ENCODE measurements around the gene FUNDC2.

The FUNDC2 gene

GRCh38 chrX:155086202-155086840 is 59.7 kb downstream of the FUNDC2 start:
- CTCF ChIA-PET, result interaction anchor here (0.6 to 2.5 kb wide), 17 partner anchors 8 to 302 kb away, joined by 3 to 16 read pairs (median 5); no protein-coding TSS in a partner anchor

GRCh38 chrX:155086961-155087735 is 60.5 kb downstream of the FUNDC2 start:
- CTCF ChIA-PET, result interaction anchor here (0.6 to 2.5 kb wide), 15 partner anchors 9 to 301 kb away, joined by 3 to 16 read pairs (median 5); no protein-coding TSS in a partner anchor
- no peak overlapping the region for H3K4me3 ChIP-seq (ENCODE audit: low read depth, low read length)
- H3K9me3 ChIP-seq (ENCODE audit: control insufficient read depth, insufficient read depth, low read depth, low read length), result no peaks in the 10 kb centered on the region
- POLR2A ChIA-PET, result no interaction called here
- H3K4me1 ChIP-seq (ENCODE audit: control insufficient read depth, insufficient read depth, low read length), result no peaks in the 10 kb centered on the region
- peaks cover 18 to 38% of the 10 kb centered on the region in 2 experiments for H3K36me3 ChIP-seq (ENCODE audit: control insufficient read depth in 2 of 2, insufficient read depth in 1 of 2, low read length in 2 of 2)
- no peak overlapping the region for H3K27ac ChIP-seq (ENCODE audit: extremely low read depth, low read depth, low read length)
- TF ChIP-seq ZNF776 (tag by site-specific recombination; IDR thresholded peaks at IDR 0.05; ENCODE audit: borderline replicate concordance), result no peak
- no peak for TF ChIP-seq TSHZ1 (tag by site-specific recombination; IDR thresholded peaks at IDR 0.05; ENCODE audit: borderline replicate concordance)
- no peak for TF ChIP-seq ZNF76 (tag by site-specific recombination; IDR thresholded peaks at IDR 0.05; ENCODE audit: borderline replicate concordance, low read depth)
- TF ChIP-seq ZNF169 (tag by site-specific recombination; IDR thresholded peaks at IDR 0.05), result no peak

More at GRCh38 chrX:155086202-155086840, 59.7 kb downstream of the FUNDC2 start:
- POLR2A ChIA-PET, result no interaction called here
- Histone ChIP-seq H3K9me3 (ENCODE audit: control insufficient read depth, insufficient read depth, low read depth, low read length) (no peaks in the 10 kb centered on the region), H3K36me3 (ENCODE audit: control insufficient read depth in 2 of 2, insufficient read depth in 1 of 2, low read length in 2 of 2) (peaks cover 12 to 37% of the 10 kb centered on the region in 2 experiments), H3K27ac (ENCODE audit: extremely low read depth, low read depth, low read length) (no peak overlapping the region), H3K4me1 (ENCODE audit: control insufficient read depth, insufficient read depth, low read length) (no peaks in the 10 kb centered on the region), H3K4me3 (ENCODE audit: low read depth, low read length) (no peak overlapping the region)
- TF ChIP-seq ZNF248 (tag by site-specific recombination; IDR thresholded peaks at IDR 0.05) (no peak), ZNF701 (tag by site-specific recombination; IDR thresholded peaks at IDR 0.05) (no peak), ZNF654 (tag by site-specific recombination; IDR thresholded peaks at IDR 0.05; ENCODE audit: low read depth) (peak; percentile 57), ZFP3 (tag by site-specific recombination; IDR thresholded peaks at IDR 0.05; ENCODE audit: low read depth) (no peak), ZNF521 (tag by site-specific recombination; IDR thresholded peaks at IDR 0.05) (no peak), ZNF423 (tag by site-specific recombination; IDR thresholded peaks at IDR 0.05) (no peak), MZF1 (tag by site-specific recombination; IDR thresholded peaks at IDR 0.05; ENCODE audit: borderline replicate concordance) (no peak), ZNF2 (tag by site-specific recombination; IDR thresholded peaks at IDR 0.05) (peak; percentile 65; the same call in 1 of the 2 replicates), ZNF292 (tag by site-specific recombination; IDR thresholded peaks at IDR 0.05; ENCODE audit: borderline replicate concordance, low read depth) (no peak), KLF17 (tag by site-specific recombination; IDR thresholded peaks at IDR 0.05) (no peak), ZNF548 (tag by site-specific recombination; IDR thresholded peaks at IDR 0.05) (no peak), ZNF366 (tag by site-specific recombination; conservative IDR thresholded peaks at IDR 0.05) (no peak), ZNF302 (tag by site-specific recombination; IDR thresholded peaks at IDR 0.05; ENCODE audit: low read depth) (no peak), ZNF169 (tag by site-specific recombination; IDR thresholded peaks at IDR 0.05) (no peak), ZNF324 (tag by site-specific recombination; IDR thresholded peaks at IDR 0.05) (no peak)
- TF ChIP-seq, protein P1, sequence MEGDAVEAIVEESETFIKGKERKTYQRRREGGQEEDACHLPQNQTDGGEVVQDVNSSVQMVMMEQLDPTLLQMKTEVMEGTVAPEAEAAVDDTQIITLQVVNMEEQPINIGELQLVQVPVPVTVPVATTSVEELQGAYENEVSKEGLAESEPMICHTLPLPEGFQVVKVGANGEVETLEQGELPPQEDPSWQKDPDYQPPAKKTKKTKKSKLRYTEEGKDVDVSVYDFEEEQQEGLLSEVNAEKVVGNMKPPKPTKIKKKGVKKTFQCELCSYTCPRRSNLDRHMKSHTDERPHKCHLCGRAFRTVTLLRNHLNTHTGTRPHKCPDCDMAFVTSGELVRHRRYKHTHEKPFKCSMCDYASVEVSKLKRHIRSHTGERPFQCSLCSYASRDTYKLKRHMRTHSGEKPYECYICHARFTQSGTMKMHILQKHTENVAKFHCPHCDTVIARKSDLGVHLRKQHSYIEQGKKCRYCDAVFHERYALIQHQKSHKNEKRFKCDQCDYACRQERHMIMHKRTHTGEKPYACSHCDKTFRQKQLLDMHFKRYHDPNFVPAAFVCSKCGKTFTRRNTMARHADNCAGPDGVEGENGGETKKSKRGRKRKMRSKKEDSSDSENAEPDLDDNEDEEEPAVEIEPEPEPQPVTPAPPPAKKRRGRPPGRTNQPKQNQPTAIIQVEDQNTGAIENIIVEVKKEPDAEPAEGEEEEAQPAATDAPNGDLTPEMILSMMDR (tag by site-specific recombination; IDR thresholded peaks at IDR 0.05), result peak; percentile 46
- TF ChIP-seq, protein P2, sequence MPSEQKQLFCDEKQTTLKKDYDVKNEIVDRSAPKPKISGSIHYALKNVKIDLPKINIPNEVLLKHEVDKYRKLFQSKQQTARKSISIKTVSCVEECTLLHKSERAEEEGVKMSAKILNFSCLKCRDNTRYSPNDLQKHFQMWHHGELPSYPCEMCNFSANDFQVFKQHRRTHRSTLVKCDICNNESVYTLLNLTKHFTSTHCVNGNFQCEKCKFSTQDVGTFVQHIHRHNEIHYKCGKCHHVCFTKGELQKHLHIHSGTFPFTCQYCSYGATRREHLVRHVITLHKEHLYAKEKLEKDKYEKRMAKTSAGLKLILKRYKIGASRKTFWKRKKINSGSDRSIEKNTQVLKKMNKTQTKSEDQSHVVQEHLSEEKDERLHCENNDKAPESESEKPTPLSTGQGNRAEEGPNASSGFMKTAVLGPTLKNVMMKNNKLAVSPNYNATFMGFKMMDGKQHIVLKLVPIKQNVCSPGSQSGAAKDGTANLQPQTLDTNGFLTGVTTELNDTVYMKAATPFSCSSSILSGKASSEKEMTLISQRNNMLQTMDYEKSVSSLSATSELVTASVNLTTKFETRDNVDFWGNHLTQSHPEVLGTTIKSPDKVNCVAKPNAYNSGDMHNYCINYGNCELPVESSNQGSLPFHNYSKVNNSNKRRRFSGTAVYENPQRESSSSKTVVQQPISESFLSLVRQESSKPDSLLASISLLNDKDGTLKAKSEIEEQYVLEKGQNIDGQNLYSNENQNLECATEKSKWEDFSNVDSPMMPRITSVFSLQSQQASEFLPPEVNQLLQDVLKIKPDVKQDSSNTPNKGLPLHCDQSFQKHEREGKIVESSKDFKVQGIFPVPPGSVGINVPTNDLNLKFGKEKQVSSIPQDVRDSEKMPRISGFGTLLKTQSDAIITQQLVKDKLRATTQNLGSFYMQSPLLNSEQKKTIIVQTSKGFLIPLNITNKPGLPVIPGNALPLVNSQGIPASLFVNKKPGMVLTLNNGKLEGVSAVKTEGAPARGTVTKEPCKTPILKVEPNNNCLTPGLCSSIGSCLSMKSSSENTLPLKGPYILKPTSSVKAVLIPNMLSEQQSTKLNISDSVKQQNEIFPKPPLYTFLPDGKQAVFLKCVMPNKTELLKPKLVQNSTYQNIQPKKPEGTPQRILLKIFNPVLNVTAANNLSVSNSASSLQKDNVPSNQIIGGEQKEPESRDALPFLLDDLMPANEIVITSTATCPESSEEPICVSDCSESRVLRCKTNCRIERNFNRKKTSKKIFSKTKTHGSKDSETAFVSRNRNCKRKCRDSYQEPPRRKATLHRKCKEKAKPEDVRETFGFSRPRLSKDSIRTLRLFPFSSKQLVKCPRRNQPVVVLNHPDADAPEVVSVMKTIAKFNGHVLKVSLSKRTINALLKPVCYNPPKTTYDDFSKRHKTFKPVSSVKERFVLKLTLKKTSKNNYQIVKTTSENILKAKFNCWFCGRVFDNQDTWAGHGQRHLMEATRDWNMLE (tag by site-specific recombination; conservative IDR thresholded peaks at IDR 0.05; ENCODE audit: low read depth), result no peak
